SIG-M5 (cell line): Measurements from ENCODE around the gene TNKS1BP1.

Experiments
- DNase-seq: peaks from one replicate; lab custom pipeline; 2025; lab: John Stamatoyannopoulos, UW

TNKS1BP1 gene

GRCh38 chr11:57260937-57261783 lies 63.6 kb downstream of the TNKS1BP1 start:
- DNase-seq: no peak

GRCh38 chr11:57256119-57256518 lies 68.6 kb downstream of the TNKS1BP1 start:
- DNase-seq: no peak

- DNase-seq: no peak
Observed at GRCh38 chr11:57255618-57256017, 69.1 kb downstream of the TNKS1BP1 start.

GRCh38 chr11:57254631-57255030 lies 70.1 kb downstream of the TNKS1BP1 start:
- DNase-seq: no peak

GRCh38 chr11:57251491-57252104 lies 73.2 kb downstream of the TNKS1BP1 start:
- no peak for DNase-seq

GRCh38 chr11:57251037-57251436 lies 73.7 kb downstream of the TNKS1BP1 start:
- DNase-seq: no peak
